ENCODE data around the gene ATP2B1. TPM values are rescaled to one million over a fixed set of nuclear protein-coding genes. Genes with fewer than 3 reads are reported as not detected.
A peak's percentile ranks its signal among the peaks of the same experiment; 100 is the strongest.

ATP2B1 gene
- total RNA-seq, 1 donor from 2014 or later: 48.9 TPM

GRCh38 chr12:89568484-89568883 is 140.2 kb downstream of the ATP2B1 start:
- H3K9me3 Mint-ChIP-seq (ENCODE audit: unreplicated experiment): peaks cover 2% of the 10 kb centered on the region
- H3K79me2 ChIP-seq (ENCODE audit: insufficient read depth, low read length): no peaks in the 10 kb centered on the region
- H3K4me3 ChIP-seq (ENCODE audit: insufficient read depth, low read depth, low read length): no peak overlapping the region
- no peak for TF ChIP-seq EZH2 (IDR thresholded peaks at IDR 0.05; ENCODE audit: insufficient read depth, low read length)
- TF ChIP-seq, protein P1, sequence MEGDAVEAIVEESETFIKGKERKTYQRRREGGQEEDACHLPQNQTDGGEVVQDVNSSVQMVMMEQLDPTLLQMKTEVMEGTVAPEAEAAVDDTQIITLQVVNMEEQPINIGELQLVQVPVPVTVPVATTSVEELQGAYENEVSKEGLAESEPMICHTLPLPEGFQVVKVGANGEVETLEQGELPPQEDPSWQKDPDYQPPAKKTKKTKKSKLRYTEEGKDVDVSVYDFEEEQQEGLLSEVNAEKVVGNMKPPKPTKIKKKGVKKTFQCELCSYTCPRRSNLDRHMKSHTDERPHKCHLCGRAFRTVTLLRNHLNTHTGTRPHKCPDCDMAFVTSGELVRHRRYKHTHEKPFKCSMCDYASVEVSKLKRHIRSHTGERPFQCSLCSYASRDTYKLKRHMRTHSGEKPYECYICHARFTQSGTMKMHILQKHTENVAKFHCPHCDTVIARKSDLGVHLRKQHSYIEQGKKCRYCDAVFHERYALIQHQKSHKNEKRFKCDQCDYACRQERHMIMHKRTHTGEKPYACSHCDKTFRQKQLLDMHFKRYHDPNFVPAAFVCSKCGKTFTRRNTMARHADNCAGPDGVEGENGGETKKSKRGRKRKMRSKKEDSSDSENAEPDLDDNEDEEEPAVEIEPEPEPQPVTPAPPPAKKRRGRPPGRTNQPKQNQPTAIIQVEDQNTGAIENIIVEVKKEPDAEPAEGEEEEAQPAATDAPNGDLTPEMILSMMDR (IDR thresholded peaks at IDR 0.05; ENCODE audit: insufficient read depth, low read depth, low read length): no peak
- H3K4me3 Mint-ChIP-seq (ENCODE audit: unreplicated experiment): no peak overlapping the region
- no peak overlapping the region for H3K27ac Mint-ChIP-seq (ENCODE audit: unreplicated experiment)
- H3K4me1 ChIP-seq (ENCODE audit: insufficient read depth, low read length): no peaks in the 10 kb centered on the region
- H3K27ac ChIP-seq (ENCODE audit: low read depth, low read length): no peak overlapping the region
- peaks cover 24% of the 10 kb centered on the region for H3K4me1 Mint-ChIP-seq (ENCODE audit: low read depth, unreplicated experiment)
- H3K36me3 ChIP-seq (ENCODE audit: insufficient read depth, low read length): no peaks in the 10 kb centered on the region
- no peak overlapping the region for H3K9ac ChIP-seq (ENCODE audit: low read length)
- FAIRE-seq (no peak), DNase-seq (ENCODE audit: low read depth) (no peak)
- no peaks in the 10 kb centered on the region for H3K36me3 Mint-ChIP-seq (ENCODE audit: low read depth, unreplicated experiment)
- no peaks in the 10 kb centered on the region for H3K27me3 Mint-ChIP-seq (ENCODE audit: low read depth, unreplicated experiment)
- H2AFZ ChIP-seq (ENCODE audit: low read depth, low read length): no peak overlapping the region
- no peak overlapping the region for H3K4me2 ChIP-seq (ENCODE audit: low read length)
- H4K20me1 ChIP-seq (ENCODE audit: insufficient read depth, low read length): no peaks in the 10 kb centered on the region
- H3K9me3 ChIP-seq (ENCODE audit: insufficient read depth, low read depth, low read length): no peaks in the 10 kb centered on the region
- H3K27me3 ChIP-seq (ENCODE audit: insufficient read depth, low read length): no peaks in the 10 kb centered on the region

GRCh38 chr12:89567691-89568239 is 140.9 kb downstream of the ATP2B1 start:
- DNase-seq (ENCODE audit: low read depth) (no peak), FAIRE-seq (no peak)
- H4K20me1 ChIP-seq (ENCODE audit: insufficient read depth, low read length): no peaks in the 10 kb centered on the region
- no peak overlapping the region for H3K4me3 ChIP-seq (ENCODE audit: insufficient read depth, low read depth, low read length)
- H3K79me2 ChIP-seq (ENCODE audit: insufficient read depth, low read length): no peaks in the 10 kb centered on the region
- H3K4me3 Mint-ChIP-seq (ENCODE audit: unreplicated experiment): no peak overlapping the region
- no peaks in the 10 kb centered on the region for H3K27me3 ChIP-seq (ENCODE audit: insufficient read depth, low read length)
- H3K27ac Mint-ChIP-seq (ENCODE audit: unreplicated experiment): peak overlapping the region; percentile 83
- H3K4me2 ChIP-seq (ENCODE audit: low read length): no peak overlapping the region
- no peak overlapping the region for H2AFZ ChIP-seq (ENCODE audit: low read depth, low read length)
- no peaks in the 10 kb centered on the region for H3K9me3 ChIP-seq (ENCODE audit: insufficient read depth, low read depth, low read length)
- no peak overlapping the region for H3K9ac ChIP-seq (ENCODE audit: low read length)
- H3K27me3 Mint-ChIP-seq (ENCODE audit: low read depth, unreplicated experiment): no peaks in the 10 kb centered on the region
- H3K9me3 Mint-ChIP-seq (ENCODE audit: unreplicated experiment): peaks cover 2% of the 10 kb centered on the region
- TF ChIP-seq, protein P1 (IDR thresholded peaks at IDR 0.05; ENCODE audit: insufficient read depth, low read depth, low read length): no peak
- TF ChIP-seq EZH2 (IDR thresholded peaks at IDR 0.05; ENCODE audit: insufficient read depth, low read length): no peak
- H3K36me3 Mint-ChIP-seq (ENCODE audit: low read depth, unreplicated experiment): no peaks in the 10 kb centered on the region
- no peaks in the 10 kb centered on the region for H3K36me3 ChIP-seq (ENCODE audit: insufficient read depth, low read length)
- H3K4me1 Mint-ChIP-seq (ENCODE audit: low read depth, unreplicated experiment): peaks cover 21% of the 10 kb centered on the region
- H3K27ac ChIP-seq (ENCODE audit: low read depth, low read length): no peak overlapping the region
- no peaks in the 10 kb centered on the region for H3K4me1 ChIP-seq (ENCODE audit: insufficient read depth, low read length)

- no peaks in the 10 kb centered on the region for H3K4me1 ChIP-seq (ENCODE audit: insufficient read depth, low read length)
- no peaks in the 10 kb centered on the region for H3K27me3 Mint-ChIP-seq (ENCODE audit: low read depth, unreplicated experiment)
- TF ChIP-seq EZH2 (IDR thresholded peaks at IDR 0.05; ENCODE audit: insufficient read depth, low read length): no peak
- TF ChIP-seq, protein P1 (IDR thresholded peaks at IDR 0.05; ENCODE audit: insufficient read depth, low read depth, low read length): no peak
- H3K4me3 ChIP-seq (ENCODE audit: insufficient read depth, low read depth, low read length): no peak overlapping the region
- H3K9me3 Mint-ChIP-seq (ENCODE audit: unreplicated experiment): peaks cover 2% of the 10 kb centered on the region
- peak; percentile 73 for DNase-seq (ENCODE audit: low read depth)
- H3K36me3 Mint-ChIP-seq (ENCODE audit: low read depth, unreplicated experiment): no peaks in the 10 kb centered on the region
- H3K4me2 ChIP-seq (ENCODE audit: low read length): no peak overlapping the region
- no peaks in the 10 kb centered on the region for H3K9me3 ChIP-seq (ENCODE audit: insufficient read depth, low read depth, low read length)
- H3K9ac ChIP-seq (ENCODE audit: low read length): no peak overlapping the region
- FAIRE-seq: no peak
- H3K27ac ChIP-seq (ENCODE audit: low read depth, low read length): no peak overlapping the region
- H3K36me3 ChIP-seq (ENCODE audit: insufficient read depth, low read length): no peaks in the 10 kb centered on the region
- no peaks in the 10 kb centered on the region for H4K20me1 ChIP-seq (ENCODE audit: insufficient read depth, low read length)
- H3K4me3 Mint-ChIP-seq (ENCODE audit: unreplicated experiment): no peak overlapping the region
- H3K27ac Mint-ChIP-seq (ENCODE audit: unreplicated experiment): peak overlapping the region; percentile 83
- H3K79me2 ChIP-seq (ENCODE audit: insufficient read depth, low read length): no peaks in the 10 kb centered on the region
- no peak overlapping the region for H2AFZ ChIP-seq (ENCODE audit: low read depth, low read length)
- H3K27me3 ChIP-seq (ENCODE audit: insufficient read depth, low read length): no peaks in the 10 kb centered on the region
- peaks cover 18% of the 10 kb centered on the region for H3K4me1 Mint-ChIP-seq (ENCODE audit: low read depth, unreplicated experiment)
Measured at GRCh38 chr12:89566615-89567014, 142.0 kb downstream of the ATP2B1 start.
